NCI-H2196 (cell line): ENCODE measurements around the gene DUSP22.

Experiments used
- DNase-seq: peaks from one replicate; lab custom pipeline; 2025; ENCODE audit not compliant: unreplicated experiment; lab: John Stamatoyannopoulos, UW

DUSP22 gene

DNA sequence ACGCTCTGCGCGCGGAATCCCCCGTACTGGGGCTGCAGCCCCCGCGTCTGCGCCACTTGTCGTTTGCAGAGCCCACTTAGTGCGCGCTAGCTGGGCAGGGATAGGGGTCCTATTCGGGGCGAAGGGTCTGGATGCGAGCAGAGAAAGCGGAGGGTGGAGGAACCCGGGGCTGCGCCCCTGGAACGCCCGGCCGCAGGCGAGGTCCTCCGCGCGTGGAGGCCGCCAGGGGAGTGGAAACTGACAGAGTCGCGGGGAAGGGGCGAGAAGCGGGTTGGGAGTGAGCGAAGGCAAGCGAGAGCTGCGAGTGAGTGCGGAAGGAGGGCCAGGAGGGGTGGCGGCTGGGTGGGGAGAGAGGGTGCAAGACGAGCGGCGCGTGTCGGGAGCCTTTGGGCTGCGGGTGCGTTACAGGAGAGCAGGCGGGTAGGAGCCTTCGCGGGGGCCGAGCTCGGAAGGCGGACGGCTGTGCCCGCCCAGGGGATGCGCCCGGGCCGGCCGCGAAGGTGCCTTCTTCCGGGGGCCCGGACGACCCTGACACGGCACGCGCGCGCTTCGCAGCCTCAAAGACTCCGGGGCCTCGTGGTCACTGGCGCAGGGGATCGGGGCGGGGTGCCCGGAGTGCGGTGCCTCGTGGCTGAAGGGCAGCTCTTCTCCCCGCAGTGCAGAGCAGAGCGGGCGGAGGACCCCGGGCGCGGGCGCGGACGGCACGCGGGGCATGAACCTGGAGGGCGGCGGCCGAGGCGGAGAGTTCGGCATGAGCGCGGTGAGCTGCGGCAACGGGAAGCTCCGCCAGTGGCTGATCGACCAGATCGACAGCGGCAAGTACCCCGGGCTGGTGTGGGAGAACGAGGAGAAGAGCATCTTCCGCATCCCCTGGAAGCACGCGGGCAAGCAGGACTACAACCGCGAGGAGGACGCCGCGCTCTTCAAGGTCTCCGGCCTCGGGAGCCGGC, 100.4 kb downstream of the DUSP22 start:
- no peak for DNase-seq

DNA sequence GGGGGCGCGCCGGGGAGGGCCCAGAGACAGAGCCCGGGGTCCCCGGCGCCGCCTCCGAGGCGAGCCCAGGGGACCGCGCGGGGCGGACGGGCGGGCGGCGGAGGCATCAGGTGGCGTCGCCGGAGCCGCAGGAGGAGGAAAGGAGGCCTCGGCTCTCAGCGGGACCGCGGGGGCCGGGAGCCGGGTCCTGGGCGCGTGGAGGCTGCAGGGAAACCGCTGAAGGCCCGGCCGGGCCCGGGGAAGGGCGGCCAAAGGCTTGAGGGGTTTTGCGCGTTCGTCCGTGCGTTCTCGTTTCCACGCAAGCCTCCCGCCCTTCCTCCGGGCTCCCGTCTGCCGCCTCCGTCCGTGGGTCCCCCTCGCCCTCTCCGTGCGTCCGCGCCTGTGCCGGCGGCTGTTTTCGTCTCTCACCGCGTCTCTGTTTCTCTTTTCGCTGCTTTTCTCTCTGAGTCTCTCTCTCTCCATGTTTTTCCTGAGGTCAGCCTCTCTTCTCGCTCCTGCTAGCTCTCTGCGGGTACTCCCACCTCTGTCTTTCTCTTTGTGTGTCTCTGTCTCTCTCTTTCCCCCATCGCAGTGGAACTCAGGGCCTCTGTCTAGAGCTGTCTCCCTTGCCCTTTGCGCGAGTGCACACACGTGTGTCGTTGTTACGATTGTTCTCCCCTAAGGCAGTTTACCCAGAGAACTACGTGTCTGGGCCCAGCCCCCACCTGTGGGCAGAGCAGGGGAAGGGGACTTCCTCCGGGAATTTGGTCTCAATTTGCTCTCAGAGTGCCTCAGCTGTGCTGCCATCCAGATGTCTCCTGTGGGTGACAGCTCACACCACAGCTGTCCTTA, 101.3 kb downstream of the DUSP22 start:
- no peak for DNase-seq

DNA sequence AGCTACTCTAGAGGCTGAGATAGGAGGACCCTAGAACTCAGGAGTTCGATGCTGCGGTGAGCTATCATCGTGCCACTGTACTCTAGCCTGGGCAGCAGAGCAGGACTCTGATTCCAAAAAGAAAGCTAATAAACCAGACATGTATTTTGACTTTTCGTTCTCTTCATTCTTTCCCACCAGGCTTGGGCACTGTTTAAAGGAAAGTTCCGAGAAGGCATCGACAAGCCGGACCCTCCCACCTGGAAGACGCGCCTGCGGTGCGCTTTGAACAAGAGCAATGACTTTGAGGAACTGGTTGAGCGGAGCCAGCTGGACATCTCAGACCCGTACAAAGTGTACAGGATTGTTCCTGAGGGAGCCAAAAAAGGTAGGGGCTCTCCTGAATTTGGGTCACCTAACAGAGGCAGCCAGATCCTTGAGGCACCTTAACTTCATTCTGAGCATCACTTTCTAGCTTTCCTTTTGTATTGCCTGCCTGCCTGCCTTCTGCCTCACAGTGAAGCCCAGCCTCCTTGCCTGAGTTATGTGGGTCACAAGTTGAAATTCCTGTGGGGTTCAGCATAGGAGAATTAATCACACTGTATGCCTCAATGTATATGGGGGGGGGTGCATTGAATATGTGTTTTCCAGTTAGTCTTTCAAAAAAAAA, 102.5 kb downstream of the DUSP22 start:
- no peak for DNase-seq

DNA sequence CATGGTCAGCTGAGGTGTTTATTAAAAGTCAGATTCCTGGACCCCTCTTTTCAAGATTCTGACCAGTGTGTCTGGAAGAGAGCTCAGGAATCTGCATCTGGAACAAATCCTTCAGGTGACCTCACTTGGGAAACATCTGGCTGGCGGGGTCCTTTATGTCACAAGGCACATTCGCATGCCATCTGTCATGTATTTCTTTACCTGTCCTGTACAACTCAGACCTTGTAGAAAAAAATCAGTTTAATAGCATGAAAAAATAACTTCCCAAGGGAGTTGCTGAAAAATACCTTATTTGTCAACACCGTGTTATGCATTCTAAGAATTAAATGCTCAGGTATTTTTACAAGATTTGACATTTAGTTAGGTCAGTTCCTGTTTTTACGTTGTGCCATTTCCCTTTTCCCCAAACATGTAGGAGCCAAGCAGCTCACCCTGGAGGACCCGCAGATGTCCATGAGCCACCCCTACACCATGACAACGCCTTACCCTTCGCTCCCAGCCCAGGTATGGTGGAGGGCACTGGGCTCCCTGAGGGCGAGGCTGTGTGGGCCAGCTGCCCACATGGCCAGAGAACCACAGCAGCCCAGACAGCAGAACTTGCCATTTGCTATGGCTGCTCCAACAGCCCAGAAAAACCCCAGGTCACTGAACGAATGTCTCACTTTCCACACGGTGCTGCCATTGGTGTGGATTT, 103.3 kb downstream of the DUSP22 start:
- DNase-seq: no peak

DNA sequence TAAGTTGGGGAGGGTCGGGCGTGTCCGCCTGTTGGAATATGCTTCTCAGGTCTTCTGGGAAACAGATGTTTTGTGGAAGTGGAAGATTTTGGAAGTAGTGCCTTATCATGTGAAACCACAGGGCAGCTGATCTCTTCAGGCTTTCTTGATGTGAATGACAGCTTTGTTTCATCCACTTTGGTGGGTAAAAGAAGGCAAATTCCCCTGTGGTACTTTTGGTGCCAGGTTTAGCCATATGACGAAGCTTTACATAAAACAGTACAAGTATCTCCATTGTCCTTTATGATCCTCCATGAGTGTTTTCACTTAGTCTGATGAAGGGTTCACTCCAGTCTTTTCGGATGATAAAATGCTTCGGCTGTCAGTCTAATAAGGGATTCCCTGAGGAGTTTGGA, 103.8 kb downstream of the DUSP22 start:
- no peak for DNase-seq

DNA sequence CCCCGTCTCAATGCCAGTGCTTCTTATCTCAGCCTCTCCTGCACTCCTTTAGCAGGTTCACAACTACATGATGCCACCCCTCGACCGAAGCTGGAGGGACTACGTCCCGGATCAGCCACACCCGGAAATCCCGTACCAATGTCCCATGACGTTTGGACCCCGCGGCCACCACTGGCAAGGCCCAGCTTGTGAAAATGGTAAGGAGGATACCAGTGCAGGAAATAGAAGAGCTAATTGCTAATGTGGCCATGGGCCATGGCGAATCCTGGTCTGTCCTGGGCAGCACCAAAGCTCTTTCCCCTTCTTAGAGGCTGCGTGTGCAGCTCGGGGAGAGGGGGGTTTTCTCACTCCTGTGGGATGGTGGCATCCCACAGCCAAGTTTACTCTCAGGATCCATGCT, 104.8 kb downstream of the DUSP22 start:
- DNase-seq: no peak

DNA sequence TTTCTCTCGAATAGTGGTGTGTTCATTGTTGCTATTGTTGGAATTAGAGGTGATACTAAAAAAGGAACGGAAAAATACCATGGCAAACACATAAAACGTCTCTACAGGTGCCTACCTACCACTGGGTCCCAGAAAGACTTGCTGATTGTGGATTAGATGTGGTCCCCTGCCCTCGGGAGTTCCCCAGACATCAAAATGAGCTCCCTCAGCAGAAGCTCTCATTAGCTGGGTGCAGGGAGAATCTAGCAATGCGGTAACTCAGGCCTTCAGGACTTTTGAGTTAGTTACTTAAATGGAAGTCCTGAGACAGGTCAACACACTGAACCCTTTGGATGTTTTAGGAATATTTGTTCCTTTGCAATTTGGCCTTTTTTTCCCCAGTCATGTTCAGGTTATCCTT, 105.3 kb downstream of the DUSP22 start:
- no peak for DNase-seq

DNA sequence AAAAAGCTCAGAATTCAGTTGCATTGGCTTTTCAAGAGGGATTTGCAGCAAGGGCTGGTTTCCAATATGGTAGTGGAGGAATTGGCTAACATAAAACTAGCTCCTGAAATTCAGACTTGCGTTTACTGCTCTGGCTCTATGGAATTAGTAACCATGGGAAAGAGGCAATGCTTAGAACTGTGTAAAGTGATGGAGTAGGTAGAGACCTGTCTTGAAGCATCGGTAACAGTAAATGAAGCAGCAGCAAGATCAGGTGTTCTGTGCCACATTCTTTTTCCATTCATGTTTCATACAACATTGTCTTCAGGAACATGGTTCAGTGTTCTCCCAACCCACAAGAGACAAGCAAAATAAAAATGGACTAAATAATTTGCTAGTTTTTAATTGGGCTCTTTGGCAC, 105.8 kb downstream of the DUSP22 start:
- no peak for DNase-seq

DNA sequence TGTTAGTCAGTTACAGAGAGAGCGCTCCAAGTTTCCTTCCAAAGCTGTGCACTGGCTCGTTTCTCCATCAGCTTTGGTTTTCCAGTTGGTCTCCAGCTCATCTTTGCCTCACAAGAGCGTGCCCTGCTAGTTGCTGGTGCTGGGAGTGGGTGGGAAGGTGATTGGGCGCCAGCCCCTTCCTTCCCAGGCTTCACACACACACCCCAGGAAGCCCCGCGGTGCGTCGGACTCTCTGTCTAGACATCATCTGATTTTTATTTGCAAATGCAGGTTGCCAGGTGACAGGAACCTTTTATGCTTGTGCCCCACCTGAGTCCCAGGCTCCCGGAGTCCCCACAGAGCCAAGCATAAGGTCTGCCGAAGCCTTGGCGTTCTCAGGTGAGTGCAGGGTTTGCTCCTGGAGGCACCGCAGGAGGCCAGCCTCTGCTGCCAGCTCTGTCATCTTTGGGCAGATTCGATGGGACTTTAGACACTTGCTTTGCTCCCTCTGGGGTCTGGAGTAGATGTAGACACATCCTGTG, 106.3 kb downstream of the DUSP22 start:
- DNase-seq: no peak

DNA sequence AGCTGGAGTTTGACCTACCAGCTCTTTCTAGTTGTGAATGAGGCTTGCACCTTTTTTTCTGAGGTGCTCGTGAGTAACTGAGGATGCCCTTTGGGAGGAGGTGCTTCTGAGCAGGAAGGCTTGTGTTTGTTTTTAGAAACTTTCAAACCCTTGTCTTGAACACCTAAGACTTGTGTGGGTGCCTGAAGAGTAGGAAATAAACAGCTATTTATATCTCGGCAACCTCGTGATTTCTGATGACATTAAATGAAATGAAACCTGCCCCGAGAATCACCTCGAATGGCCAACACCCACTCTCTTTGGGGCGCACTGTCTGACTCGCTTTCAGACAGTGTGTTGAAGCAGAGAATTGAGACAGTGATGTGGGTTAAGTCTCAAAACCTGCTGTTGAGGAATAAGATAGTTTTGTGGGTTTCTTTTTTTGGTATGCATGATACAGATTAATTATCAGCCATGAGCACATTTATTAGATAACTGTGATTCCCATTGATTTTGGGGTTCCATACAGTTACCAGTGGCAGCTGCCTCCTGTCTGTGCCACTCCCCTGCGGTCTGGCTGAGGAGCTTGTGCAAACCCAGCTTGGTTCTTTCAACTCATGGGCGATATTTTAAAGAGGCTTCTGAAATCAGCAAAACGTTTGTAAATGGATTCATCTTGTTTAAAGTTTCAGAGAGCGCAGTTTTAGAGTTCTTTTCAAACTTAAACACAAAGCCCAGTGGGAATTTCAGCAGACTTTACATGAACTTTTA, 107.7 kb downstream of the DUSP22 start:
- DNase-seq: no peak

DNA sequence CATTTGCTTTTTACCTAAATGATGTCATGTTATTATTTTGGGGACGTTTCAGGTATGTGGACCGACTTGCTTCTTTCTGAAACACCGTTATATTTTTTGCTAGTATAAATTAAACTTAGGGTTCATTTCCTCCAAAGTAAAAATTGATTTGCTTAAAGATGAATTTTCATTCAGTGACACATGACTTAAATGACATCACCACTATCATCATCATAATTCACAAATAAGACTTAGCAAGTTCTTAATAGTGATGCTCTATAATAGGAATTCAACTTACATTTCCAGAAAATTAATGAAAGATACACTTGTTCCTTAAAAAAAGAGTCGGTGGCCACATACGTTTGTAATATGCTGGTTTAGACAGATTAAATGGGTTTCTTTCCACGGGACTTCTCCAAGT, 108.5 kb downstream of the DUSP22 start:
- no peak for DNase-seq
